ENCODE results near the gene EIF3F. TPM values are rescaled to one million over a fixed set of nuclear protein-coding genes. Genes with fewer than 3 reads are reported as not detected.

Gene EIF3F
- total and polyA plus RNA-seq, 10 of the 15 experiments (the other 5 are each of a cell fraction or from before 2014, with no cell fraction given): 81.3 to 461 (median 213) TPM

DNA sequence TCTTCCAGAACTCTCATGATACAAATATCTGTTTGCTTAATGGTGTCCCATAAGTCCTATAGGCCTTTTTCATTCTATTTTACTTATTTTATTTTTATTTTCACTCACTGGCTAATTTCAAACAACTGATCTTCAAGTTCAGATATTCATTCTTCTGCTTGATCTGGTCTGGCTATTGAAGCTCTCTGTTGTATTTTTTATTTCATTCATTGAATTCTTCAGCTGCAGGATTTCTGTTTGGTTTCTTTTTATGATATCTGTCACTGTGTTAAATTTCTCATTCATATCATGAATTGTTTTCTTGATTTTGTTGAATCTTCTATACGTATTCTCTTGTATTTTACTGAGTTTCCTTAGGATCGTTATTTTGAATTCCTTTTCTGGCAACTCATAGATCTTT, 43.0 kb upstream of the EIF3F start:
- H4K20me1 ChIP-seq (ENCODE audit: control insufficient read depth, insufficient read depth): no peaks in the 10 kb centered on the region
- no peaks in the 10 kb centered on the region for H3K4me1 ChIP-seq (ENCODE audit: control insufficient read depth, insufficient read depth, low read length)
- no peak for FAIRE-seq
- no peak for ATAC-seq
- SMC1A ChIA-PET (ENCODE audit: uncharacterized antibody, unreplicated experiment): no interaction called here
- H3K4me2 ChIP-seq (ENCODE audit: control insufficient read depth, insufficient read depth): no peak overlapping the region
- DNase-seq (ENCODE audit: low read depth, low spot score): no peak
- no peak overlapping the region for H2AFZ ChIP-seq (ENCODE audit: control insufficient read depth, low read depth, low read length)
- TF ChIP-seq, protein P1, sequence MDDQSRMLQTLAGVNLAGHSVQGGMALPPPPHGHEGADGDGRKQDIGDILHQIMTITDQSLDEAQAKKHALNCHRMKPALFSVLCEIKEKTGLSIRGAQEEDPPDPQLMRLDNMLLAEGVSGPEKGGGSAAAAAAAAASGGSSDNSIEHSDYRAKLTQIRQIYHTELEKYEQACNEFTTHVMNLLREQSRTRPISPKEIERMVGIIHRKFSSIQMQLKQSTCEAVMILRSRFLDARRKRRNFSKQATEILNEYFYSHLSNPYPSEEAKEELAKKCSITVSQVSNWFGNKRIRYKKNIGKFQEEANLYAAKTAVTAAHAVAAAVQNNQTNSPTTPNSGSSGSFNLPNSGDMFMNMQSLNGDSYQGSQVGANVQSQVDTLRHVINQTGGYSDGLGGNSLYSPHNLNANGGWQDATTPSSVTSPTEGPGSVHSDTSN (IDR thresholded peaks at IDR 0.05; ENCODE audit: insufficient replicate concordance, low read depth, low read length): no peak
- no peak for TF ChIP-seq CBX5 (IDR thresholded peaks at IDR 0.05; ENCODE audit: low read depth)
- H3K4me3 ChIP-seq: no peak overlapping the region
- in situ Hi-C loops (cut with MboI): no loop called here
- H3K9ac ChIP-seq (ENCODE audit: control insufficient read depth, insufficient read depth, low read length): no peak overlapping the region
- no peaks in the 10 kb centered on the region; the same call in 2 of the 3 replicates for H3K9me3 ChIP-seq (replicated peaks; ENCODE audit: control insufficient read depth, insufficient read depth, low read length)
- H3K27ac ChIP-seq (ENCODE audit: control insufficient read depth, insufficient read depth): no peak overlapping the region
- POLR2A ChIA-PET: no interaction called here
- no TSS peak for BruUV-seq (replicated peaks)
- no peaks in the 10 kb centered on the region for H3K36me3 ChIP-seq (ENCODE audit: control insufficient read depth in 2 of 2, insufficient read depth in 2 of 2, low read length in 1 of 2)
- H3K79me2 ChIP-seq (ENCODE audit: control insufficient read depth, insufficient read depth, low read length): no peaks in the 10 kb centered on the region
- RAD21 ChIA-PET (ENCODE audit: unreplicated experiment): no interaction called here
- intact Hi-C loops (cut with micrococcal nuclease; ENCODE audit: unreplicated experiment): no loop called here
- CTCF ChIA-PET: no interaction called here
- 33% methylated on average over 2 of the region's 2 CpGs for WGBS (ENCODE audit: insufficient coverage, insufficient replicate concordance, low lambda C conversion rate, missing lambda C conversion rate)
- peaks cover 0 to 2% of the 10 kb centered on the region in 2 experiments; a peak in 3 of 4 replicates for H3K27me3 ChIP-seq (replicated peaks in 1 of 2; ENCODE audit: control insufficient read depth in 2 of 2, insufficient read depth in 2 of 2, low read length in 1 of 2)

DNA sequence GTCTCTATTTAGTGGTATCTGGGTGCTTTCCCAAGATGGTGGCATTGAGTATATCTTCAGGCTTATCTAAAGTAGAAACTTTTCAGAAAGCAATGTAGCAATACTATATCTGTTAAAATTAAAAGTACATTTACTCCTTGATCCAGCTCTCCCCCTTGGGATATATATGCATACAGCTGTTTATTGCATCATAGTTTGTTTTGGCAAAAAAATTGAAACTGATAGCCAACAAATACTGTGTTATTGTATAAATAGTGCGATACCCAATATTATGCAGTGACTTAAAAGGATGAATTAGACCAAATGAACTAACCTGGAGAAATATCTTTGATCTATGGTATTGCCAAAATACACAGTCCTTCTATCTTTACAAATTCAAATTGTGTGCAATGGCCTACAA, 37.2 kb upstream of the EIF3F start:
- Histone ChIP-seq H4K20me1 (ENCODE audit: control insufficient read depth, insufficient read depth) (no peaks in the 10 kb centered on the region), H3K9me3 (replicated peaks; ENCODE audit: control insufficient read depth, insufficient read depth, low read length) (no peaks in the 10 kb centered on the region; the same call in 2 of the 3 replicates), H3K79me2 (ENCODE audit: control insufficient read depth, insufficient read depth, low read length) (no peaks in the 10 kb centered on the region), H3K4me2 (ENCODE audit: control insufficient read depth, insufficient read depth) (no peak overlapping the region), H3K36me3 (ENCODE audit: control insufficient read depth in 2 of 2, insufficient read depth in 2 of 2, low read length in 1 of 2) (no peaks in the 10 kb centered on the region), H3K27me3 (replicated peaks in 1 of 2; ENCODE audit: control insufficient read depth in 2 of 2, insufficient read depth in 2 of 2, low read length in 1 of 2) (no peaks in the 10 kb centered on the region; a peak in 1 of 4 replicates), H3K4me3 (no peak overlapping the region), H3K4me1 (ENCODE audit: control insufficient read depth, insufficient read depth, low read length) (no peaks in the 10 kb centered on the region), H3K27ac (ENCODE audit: control insufficient read depth, insufficient read depth) (no peak overlapping the region), H2AFZ (ENCODE audit: control insufficient read depth, low read depth, low read length) (no peak overlapping the region), H3K9ac (ENCODE audit: control insufficient read depth, insufficient read depth, low read length) (no peak overlapping the region)
- ATAC-seq: no peak
- BruUV-seq (replicated peaks): no TSS peak
- ChIA-PET CTCF (interaction anchor here (0.6 kb wide), 1 partner anchor 258 kb away, joined by 3 read pairs; no protein-coding TSS in a partner anchor), POLR2A (no interaction called here), SMC1A (ENCODE audit: uncharacterized antibody, unreplicated experiment) (interaction anchor here (0.8 to 1.4 kb wide), 3 partner anchors 9 to 15 kb away, joined by 3 to 4 read pairs (median 3); partner anchors contain the start of gene NLRP10), RAD21 (ENCODE audit: unreplicated experiment) (no interaction called here)
- WGBS (ENCODE audit: insufficient coverage, insufficient replicate concordance, low lambda C conversion rate, missing lambda C conversion rate): 27% methylated on average over 1 of the region's 1 CpG
- in situ Hi-C loops (cut with MboI) (no loop called here), intact Hi-C loops (cut with micrococcal nuclease; ENCODE audit: unreplicated experiment) (no loop called here)
- FAIRE-seq: no peak
- DNase-seq (ENCODE audit: low read depth, low spot score): no peak
- no peak for TF ChIP-seq STAT1 (conservative IDR thresholded peaks at IDR 0.05)
- TF ChIP-seq MXI1 (IDR thresholded peaks at IDR 0.05; ENCODE audit: low read depth, low read length): no peak
- TF ChIP-seq, protein P2, sequence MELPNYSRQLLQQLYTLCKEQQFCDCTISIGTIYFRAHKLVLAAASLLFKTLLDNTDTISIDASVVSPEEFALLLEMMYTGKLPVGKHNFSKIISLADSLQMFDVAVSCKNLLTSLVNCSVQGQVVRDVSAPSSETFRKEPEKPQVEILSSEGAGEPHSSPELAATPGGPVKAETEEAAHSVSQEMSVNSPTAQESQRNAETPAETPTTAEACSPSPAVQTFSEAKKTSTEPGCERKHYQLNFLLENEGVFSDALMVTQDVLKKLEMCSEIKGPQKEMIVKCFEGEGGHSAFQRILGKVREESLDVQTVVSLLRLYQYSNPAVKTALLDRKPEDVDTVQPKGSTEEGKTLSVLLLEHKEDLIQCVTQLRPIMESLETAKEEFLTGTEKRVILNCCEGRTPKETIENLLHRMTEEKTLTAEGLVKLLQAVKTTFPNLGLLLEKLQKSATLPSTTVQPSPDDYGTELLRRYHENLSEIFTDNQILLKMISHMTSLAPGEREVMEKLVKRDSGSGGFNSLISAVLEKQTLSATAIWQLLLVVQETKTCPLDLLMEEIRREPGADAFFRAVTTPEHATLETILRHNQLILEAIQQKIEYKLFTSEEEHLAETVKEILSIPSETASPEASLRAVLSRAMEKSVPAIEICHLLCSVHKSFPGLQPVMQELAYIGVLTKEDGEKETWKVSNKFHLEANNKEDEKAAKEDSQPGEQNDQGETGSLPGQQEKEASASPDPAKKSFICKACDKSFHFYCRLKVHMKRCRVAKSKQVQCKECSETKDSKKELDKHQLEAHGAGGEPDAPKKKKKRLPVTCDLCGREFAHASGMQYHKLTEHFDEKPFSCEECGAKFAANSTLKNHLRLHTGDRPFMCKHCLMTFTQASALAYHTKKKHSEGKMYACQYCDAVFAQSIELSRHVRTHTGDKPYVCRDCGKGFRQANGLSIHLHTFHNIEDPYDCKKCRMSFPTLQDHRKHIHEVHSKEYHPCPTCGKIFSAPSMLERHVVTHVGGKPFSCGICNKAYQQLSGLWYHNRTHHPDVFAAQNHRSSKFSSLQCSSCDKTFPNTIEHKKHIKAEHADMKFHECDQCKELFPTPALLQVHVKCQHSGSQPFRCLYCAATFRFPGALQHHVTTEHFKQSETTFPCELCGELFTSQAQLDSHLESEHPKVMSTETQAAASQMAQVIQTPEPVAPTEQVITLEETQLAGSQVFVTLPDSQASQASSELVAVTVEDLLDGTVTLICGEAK (IDR thresholded peaks at IDR 0.05; ENCODE audit: borderline replicate concordance): no peak
- no peak for TF ChIP-seq RAD51 (IDR thresholded peaks at IDR 0.05)
- TF ChIP-seq TCF7 (IDR thresholded peaks at IDR 0.05; ENCODE audit: borderline replicate concordance): no peak
- TF ChIP-seq, protein P3, sequence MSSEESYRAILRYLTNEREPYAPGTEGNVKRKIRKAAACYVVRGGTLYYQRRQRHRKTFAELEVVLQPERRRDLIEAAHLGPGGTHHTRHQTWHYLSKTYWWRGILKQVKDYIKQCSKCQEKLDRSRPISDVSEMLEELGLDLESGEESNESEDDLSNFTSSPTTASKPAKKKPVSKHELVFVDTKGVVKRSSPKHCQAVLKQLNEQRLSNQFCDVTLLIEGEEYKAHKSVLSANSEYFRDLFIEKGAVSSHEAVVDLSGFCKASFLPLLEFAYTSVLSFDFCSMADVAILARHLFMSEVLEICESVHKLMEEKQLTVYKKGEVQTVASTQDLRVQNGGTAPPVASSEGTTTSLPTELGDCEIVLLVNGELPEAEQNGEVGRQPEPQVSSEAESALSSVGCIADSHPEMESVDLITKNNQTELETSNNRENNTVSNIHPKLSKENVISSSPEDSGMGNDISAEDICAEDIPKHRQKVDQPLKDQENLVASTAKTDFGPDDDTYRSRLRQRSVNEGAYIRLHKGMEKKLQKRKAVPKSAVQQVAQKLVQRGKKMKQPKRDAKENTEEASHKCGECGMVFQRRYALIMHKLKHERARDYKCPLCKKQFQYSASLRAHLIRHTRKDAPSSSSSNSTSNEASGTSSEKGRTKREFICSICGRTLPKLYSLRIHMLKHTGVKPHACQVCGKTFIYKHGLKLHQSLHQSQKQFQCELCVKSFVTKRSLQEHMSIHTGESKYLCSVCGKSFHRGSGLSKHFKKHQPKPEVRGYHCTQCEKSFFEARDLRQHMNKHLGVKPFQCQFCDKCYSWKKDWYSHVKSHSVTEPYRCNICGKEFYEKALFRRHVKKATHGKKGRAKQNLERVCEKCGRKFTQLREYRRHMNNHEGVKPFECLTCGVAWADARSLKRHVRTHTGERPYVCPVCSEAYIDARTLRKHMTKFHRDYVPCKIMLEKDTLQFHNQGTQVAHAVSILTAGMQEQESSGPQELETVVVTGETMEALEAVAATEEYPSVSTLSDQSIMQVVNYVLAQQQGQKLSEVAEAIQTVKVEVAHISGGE (CRISPR knock-in tag; IDR thresholded peaks at IDR 0.05): no peak
